WTC11 (cell line): ENCODE measurements around the gene RBM19. TPM values are rescaled to one million over a fixed set of nuclear protein-coding genes. Genes with fewer than 3 reads are reported as not detected.

Experiments
- ATAC-seq: fragments of 200-7000 bp; cut with Tn5 transposase; 2 replicates; pipeline ENCODE4 v1.10.0; 2021; ENCODE audit warnings: mild to moderate bottlenecking, moderate library complexity
- CTCF ChIA-PET: fragments of 300-600 bp; sonication (Branson Sonifier 250); formaldehyde crosslinking; loops from one replicate; lab custom pipeline; 2021; ENCODE audit warnings: antibody characterized with exemption; lab: Charles Lee
- POLR2A ChIA-PET: fragments of 350-600 bp; sonication (Branson Sonifier 250); formaldehyde crosslinking; loops from one replicate; lab custom pipeline; 2021; ENCODE audit warnings: antibody characterized with exemption; lab: Charles Lee
- DNase-seq: peaks from one replicate; pipeline ENCODE4 v3.0.0; 2021; ENCODE audit warnings: low spot score
- H3K27ac Mint-ChIP-seq: 2 replicates; pipeline ENCODE4 v1.8.0; 2021; ENCODE audit warnings: mixed read lengths
- H3K27me3 Mint-ChIP-seq: 2 replicates; pipeline ENCODE4 v1.8.0; 2021; ENCODE audit warnings: low read depth, mild to moderate bottlenecking, moderate library complexity, mixed read lengths
- H3K36me3 Mint-ChIP-seq: 2 replicates; pipeline ENCODE4 v1.8.0; 2021; ENCODE audit warnings: mixed read lengths
- H3K4me1 Mint-ChIP-seq: 2 replicates; pipeline ENCODE4 v1.8.0; 2022; ENCODE audit warnings: mixed read lengths
- H3K4me3 Mint-ChIP-seq: 2 replicates; pipeline ENCODE4 v1.8.0; 2021; ENCODE audit warnings: mild to moderate bottlenecking, moderate library complexity, mixed read lengths
- H3K9me3 Mint-ChIP-seq: 2 replicates; pipeline ENCODE4 v1.8.0; 2021; ENCODE audit warnings: mixed read lengths
- ATF1 ChIP-seq: sonication (generic); formaldehyde crosslinking; IDR thresholded peaks from 2 replicates; pipeline ENCODE4 v1.8.1; 2023; ENCODE audit warnings: mild to moderate bottlenecking, moderate library complexity, missing genetic modification reagents
- ATF2 ChIP-seq: sonication (generic); formaldehyde crosslinking; IDR thresholded peaks from 2 replicates; pipeline ENCODE4 v1.8.1; 2022; ENCODE audit warnings: low read depth, missing genetic modification reagents, borderline replicate concordance
- ATF6 ChIP-seq: sonication (generic); formaldehyde crosslinking; IDR thresholded peaks from 2 replicates; pipeline ENCODE4 v1.8.1; 2023; ENCODE audit warnings: mild to moderate bottlenecking, missing genetic modification reagents
- CTCF ChIP-seq: fragments of 200-600 bp; IDR thresholded peaks from 2 replicates; pipeline ENCODE4 v1.8.0; 2022; ENCODE audit warnings: antibody characterized with exemption
- E2F5 ChIP-seq: sonication (generic); formaldehyde crosslinking; IDR thresholded peaks from 2 replicates; pipeline ENCODE4 v1.8.1; 2022; ENCODE audit warnings: mild to moderate bottlenecking, moderate library complexity, missing genetic modification reagents
- ELF4 ChIP-seq: sonication (generic); formaldehyde crosslinking; IDR thresholded peaks from 2 replicates; pipeline ENCODE4 v1.8.1; 2022; ENCODE audit warnings: low read depth, mild to moderate bottlenecking, moderate library complexity, missing genetic modification reagents
- ERG ChIP-seq: fragments of 250-450 bp; sonication (Bioruptor Pico); IDR thresholded peaks from 2 replicates; pipeline ENCODE4 v1.8.0; 2021; ENCODE audit warnings: mild to moderate bottlenecking
- ETV6 ChIP-seq: sonication (generic); formaldehyde crosslinking; IDR thresholded peaks from 2 replicates; pipeline ENCODE4 v1.8.1; 2022; ENCODE audit warnings: mild to moderate bottlenecking, missing genetic modification reagents
- FOXP1 ChIP-seq: sonication (generic); formaldehyde crosslinking; IDR thresholded peaks from 2 replicates; pipeline ENCODE4 v1.8.0; 2022; ENCODE audit warnings: missing genetic modification reagents, mild to moderate bottlenecking, moderate library complexity, borderline replicate concordance
- GRHL2 ChIP-seq: fragments of 250-450 bp; sonication (Bioruptor Pico); IDR thresholded peaks from 2 replicates; pipeline ENCODE4 v1.8.0; 2022; ENCODE audit warnings: mild to moderate bottlenecking, moderate library complexity; ENCODE audit not compliant: insufficient replicate concordance, severe bottlenecking
- IRF2 ChIP-seq: sonication (generic); formaldehyde crosslinking; IDR thresholded peaks from 2 replicates; pipeline ENCODE4 v1.8.0; 2022; ENCODE audit warnings: low read depth, missing genetic modification reagents, borderline replicate concordance
- NFATC4 ChIP-seq: fragments of 250-450 bp; sonication (Bioruptor Pico); IDR thresholded peaks from 2 replicates; pipeline ENCODE4 v1.9.0; 2021; ENCODE audit warnings: mild to moderate bottlenecking
- NR2C2 ChIP-seq: sonication (generic); formaldehyde crosslinking; IDR thresholded peaks from 2 replicates; pipeline ENCODE4 v1.8.0; 2022; ENCODE audit warnings: mild to moderate bottlenecking, missing genetic modification reagents
- PREB ChIP-seq: sonication (generic); formaldehyde crosslinking; IDR thresholded peaks from 2 replicates; pipeline ENCODE4 v1.8.1; 2022; ENCODE audit warnings: mild to moderate bottlenecking, missing genetic modification reagents, moderate library complexity, borderline replicate concordance
- RELA ChIP-seq: sonication (generic); formaldehyde crosslinking; IDR thresholded peaks from 2 replicates; pipeline ENCODE4 v1.8.1; 2022; ENCODE audit warnings: missing genetic modification reagents, mild to moderate bottlenecking, borderline replicate concordance
- SMAD3 ChIP-seq: sonication (generic); formaldehyde crosslinking; IDR thresholded peaks from 2 replicates; pipeline ENCODE4 v1.8.0; 2022; ENCODE audit warnings: missing genetic modification reagents, mild to moderate bottlenecking, borderline replicate concordance
- SP1 ChIP-seq: sonication (generic); formaldehyde crosslinking; conservative IDR thresholded peaks from 2 replicates; pipeline ENCODE4 v1.8.1; 2022; ENCODE audit warnings: missing genetic modification reagents
- TCF7 ChIP-seq: sonication (generic); formaldehyde crosslinking; IDR thresholded peaks from 2 replicates; pipeline ENCODE4 v1.8.0; 2022; ENCODE audit warnings: mild to moderate bottlenecking, low read depth, missing genetic modification reagents, moderate library complexity
- TEAD1 ChIP-seq: sonication (generic); formaldehyde crosslinking; IDR thresholded peaks from 2 replicates; pipeline ENCODE4 v1.8.0; 2022; ENCODE audit warnings: mild to moderate bottlenecking, missing genetic modification reagents
- USF1 ChIP-seq: sonication (generic); formaldehyde crosslinking; IDR thresholded peaks from 2 replicates; pipeline ENCODE4 v1.8.0; 2022; ENCODE audit warnings: mild to moderate bottlenecking, missing genetic modification reagents
- ZSCAN18 ChIP-seq: fragments of 250-450 bp; sonication (Bioruptor Pico); IDR thresholded peaks from 2 replicates; pipeline ENCODE4 v2.1.2; 2022; ENCODE audit warnings: mild to moderate bottlenecking, moderate library complexity
- total RNA-seq: library from RNA; stranded (reverse); gene quantifications from 3 replicates; pipeline ENCODE4 v1.2.3, GENCODE V29; 2021

Gene RBM19
- total RNA-seq, 1 experiment from 2014 or later: 60.1 TPM

GRCh38 chr12:113898466-113898865 is 67.7 kb downstream of the RBM19 start (continued):
- TF ChIP-seq ZSCAN18 (CRISPR knock-in tag): no peak

- TF ChIP-seq ELF4 (CRISPR knock-in tag): no peak
- TF ChIP-seq, all 79 proteins: peak for 0
- Mint-ChIP-seq H3K4me1 (peaks cover 17% of the 10 kb centered on the region), H3K27me3 (no peaks in the 10 kb centered on the region), H3K36me3 (no peaks in the 10 kb centered on the region), H3K9me3 (no peaks in the 10 kb centered on the region), H3K27ac (no peak overlapping the region), H3K4me3 (no peak overlapping the region)
- ATAC-seq: no peak
- POLR2A ChIA-PET: no interaction called here
- CTCF ChIA-PET: interaction anchor here (1.6 kb wide), 2 partner anchors 69 to 83 kb away, joined by 3 to 7 read pairs; partner anchors contain the start of gene RBM19
- no peak for DNase-seq
These were observed 68.7 kb downstream of the RBM19 start for GRCh38 chr12:113897406-113897805.

GRCh38 chr12:113896841-113897240 is 69.3 kb downstream of the RBM19 start:
- no peak overlapping the region for H3K4me3 Mint-ChIP-seq
- H3K36me3 Mint-ChIP-seq: no peaks in the 10 kb centered on the region
- H3K4me1 Mint-ChIP-seq: peaks cover 21% of the 10 kb centered on the region
- POLR2A ChIA-PET: no interaction called here
- no peak overlapping the region for H3K27ac Mint-ChIP-seq
- TF ChIP-seq GRHL2 (no peak), SP1 (CRISPR knock-in tag) (no peak), E2F5 (CRISPR knock-in tag) (no peak), PREB (CRISPR knock-in tag) (no peak), NR2C2 (CRISPR knock-in tag) (no peak), ERG (CRISPR knock-in tag) (no peak), ATF1 (no peak), ATF2 (no peak), RELA (no peak), IRF2 (CRISPR knock-in tag) (no peak), NFATC4 (CRISPR knock-in tag) (no peak), USF1 (CRISPR knock-in tag) (no peak), CTCF (no peak), ETV6 (CRISPR knock-in tag) (no peak), SMAD3 (CRISPR knock-in tag) (no peak), FOXP1 (CRISPR knock-in tag) (no peak), ATF6 (CRISPR knock-in tag) (no peak), TEAD1 (CRISPR knock-in tag) (no peak), TCF7 (CRISPR knock-in tag) (no peak)
- TF ChIP-seq, all 79 proteins: peak for 0
- no peak for ATAC-seq
- Mint-ChIP-seq H3K27me3 (no peaks in the 10 kb centered on the region), H3K9me3 (no peaks in the 10 kb centered on the region)
- DNase-seq: no peak
- CTCF ChIA-PET: interaction anchor here (1.0 to 1.6 kb wide), 10 partner anchors 12 to 471 kb away, joined by 3 to 7 read pairs (median 4); partner anchors contain the start of gene RBM19
